ENCODE measurements around the gene TAF10. TPM values are rescaled to one million over a fixed set of nuclear protein-coding genes. Genes with fewer than 3 reads are reported as not detected.

The TAF10 gene
- total and polyA plus RNA-seq, 2 of the 13 experiments (the other 11 are each of a cell fraction or from before 2014, with no cell fraction given): 71.3 to 134 TPM

- Histone ChIP-seq H3K79me2 (ENCODE audit: insufficient read depth, low read length) (no peaks in the 10 kb centered on the region), H3K4me2 (ENCODE audit: low read depth, low read length) (no peak overlapping the region), H3K9me3 (ENCODE audit: low read length) (no peaks in the 10 kb centered on the region), H2AFZ (ENCODE audit: low read length) (no peak overlapping the region), H4K20me1 (ENCODE audit: insufficient read depth, low read length) (no peaks in the 10 kb centered on the region), H3K9ac (ENCODE audit: insufficient read depth, low read depth, low read length) (no peak overlapping the region), H3K4me3 (replicated peaks in 1 of 3; ENCODE audit: insufficient read depth in 1 of 3, low read depth in 2 of 3, low read length in 3 of 3) (no peak overlapping the region), H3K4me1 (ENCODE audit: insufficient read depth, low read length) (peaks cover 48% of the 10 kb centered on the region), H3K27me3 (ENCODE audit: control insufficient read depth in 1 of 2, insufficient read depth in 2 of 2, low read length in 2 of 2) (peaks cover 9 to 53% of the 10 kb centered on the region in 2 experiments; a peak in 4 of 5 replicates), H3K36me3 (replicated peaks in 1 of 2; ENCODE audit: control insufficient read depth in 1 of 2, insufficient read depth in 2 of 2, low read length in 2 of 2) (no peaks in the 10 kb centered on the region), H3K27ac (ENCODE audit: extremely low read length, insufficient read depth, low read length) (no peak overlapping the region)
- ATAC-seq (no peak), DNase-seq (ENCODE audit: low spot score) (no peak), FAIRE-seq (no peak)
- TF ChIP-seq FOXO1 (CRISPR knock-in tag; IDR thresholded peaks at IDR 0.05) (no peak), ZFY (CRISPR knock-in tag; IDR thresholded peaks at IDR 0.05) (no peak), TBX2 (CRISPR knock-in tag; IDR thresholded peaks at IDR 0.05; ENCODE audit: borderline replicate concordance) (no peak), GPN1 (CRISPR knock-in tag; IDR thresholded peaks at IDR 0.05; ENCODE audit: borderline replicate concordance) (no peak), ZNF225 (CRISPR knock-in tag; IDR thresholded peaks at IDR 0.05) (no peak), ZXDC (CRISPR knock-in tag; IDR thresholded peaks at IDR 0.05) (no peak), CREB3 (CRISPR knock-in tag; IDR thresholded peaks at IDR 0.05) (no peak), ZBTB38 (CRISPR knock-in tag; IDR thresholded peaks at IDR 0.05) (no peak), TBP (CRISPR knock-in tag; IDR thresholded peaks at IDR 0.05) (no peak), SCMH1 (CRISPR knock-in tag; IDR thresholded peaks at IDR 0.05; ENCODE audit: borderline replicate concordance) (no peak), TFE3 (CRISPR knock-in tag; IDR thresholded peaks at IDR 0.05) (no peak), SMYD3 (CRISPR knock-in tag; IDR thresholded peaks at IDR 0.05) (no peak), MXD1 (CRISPR knock-in tag; IDR thresholded peaks at IDR 0.05) (no peak), ZNF362 (CRISPR knock-in tag; IDR thresholded peaks at IDR 0.05; ENCODE audit: borderline replicate concordance) (no peak)
- ChIA-PET CTCF (ENCODE audit: low intra/inter-chr PET ratio, low total read pairs) (no interaction called here), POLR2A (no interaction called here)
- in situ Hi-C loops (cut with HindIII; ENCODE audit: extremely low pct_ligation_motif_present, low pct_unique_long_range_greater_than_20kb): no loop called here
- no TSS peak for BruUV-seq (replicated peaks)
- 55% methylated on average over 8 of the region's 16 CpGs for WGBS (ENCODE audit: low lambda C conversion rate)
- intact Hi-C loops (cut with micrococcal nuclease; ENCODE audit: unreplicated experiment): no loop called here
These were observed 21.7 kb upstream of the TAF10 start for GRCh38 chr11:6633422-6634408.

Data from HepG2 (cell line).